Tibial artery (tissue), 4 donors: ENCODE data around the gene TCEA2.

ENCODE experiments used
- DNase-seq, 2 donors: peaks; one replicate each; pipeline ENCODE4 v3.0.0-alpha.2; 2019
- H3K27ac ChIP-seq, 2 donors: fragments of 200-600 bp; sonication (generic) in 1 of 2; 1 replicate in 1 of 2; 2 replicates in 1 of 2; pipeline ENCODE4 v1.5.1; 2018 to 2019; ENCODE audit warnings: mild to moderate bottlenecking in 1 of 2
- H3K27me3 ChIP-seq, 2 donors: fragments of 200-600 bp; sonication (generic) in 1 of 2; one replicate each; pipeline versions ENCODE4 v1.5.1 to v1.6.0; 2016 to 2019
- H3K36me3 ChIP-seq, 3 donors: fragments of 200-600 bp; sonication (generic) in 2 of 3; one replicate each; pipeline ENCODE4 v1.5.1; 2016 to 2019; ENCODE audit warnings: mild to moderate bottlenecking in 2 of 3
- H3K4me1 ChIP-seq, 4 donors: fragments of 200-600 bp; sonication (generic) in 2 of 4; 1 replicate in 3 of 4; 2 replicates in 1 of 4; pipeline ENCODE4 v1.5.1; 2016 to 2019
- H3K4me3 ChIP-seq, 2 donors: fragments of 200-600 bp; sonication (generic) in 1 of 2; 1 replicate in 1 of 2; 2 replicates in 1 of 2; pipeline ENCODE4 v1.5.1; 2018 to 2019; ENCODE audit warnings: mild to moderate bottlenecking in 2 of 2
- H3K9me3 ChIP-seq, 3 donors: fragments of 200-600 bp; sonication (generic) in 1 of 3; one replicate each; pipeline ENCODE4 v1.5.1; 2016 to 2019
- CTCF ChIP-seq, 2 experiments: fragments of 200-600 bp in 1 of 2; fragments of 450-650 bp in 1 of 2; IDR thresholded peaks; one replicate each; pipeline ENCODE4 v1.5.1; 2017 to 2019; ENCODE audit warnings: antibody characterized with exemption in 2 of 2, mild to moderate bottlenecking in 1 of 2, moderate library complexity in 1 of 2
- intact Hi-C: fragments of 100-400 bp; cut with DNase I; formaldehyde crosslinking; loops from one replicate; pipeline ENCODE4 v1.15.0; 2023; ENCODE audit warnings: low total_unique reads

Gene TCEA2

GRCh38 chr20:64071341-64072332, 8.6 kb downstream of the TCEA2 start:
- DNase-seq, result no peak
- Histone ChIP-seq H3K36me3 (peaks cover 0 to 63% (median 30%) of the 10 kb centered on the region in 3 donors), H3K4me1 (peaks cover 0 to 10% (median 6%) of the 10 kb centered on the region in 4 donors), H3K27ac (no peak overlapping the region), H3K9me3 (no peaks in the 10 kb centered on the region), H3K4me3 (no peak overlapping the region), H3K27me3 (no peaks in the 10 kb centered on the region)
- intact Hi-C loops, result no loop called here
- no peak for TF ChIP-seq CTCF (IDR thresholded peaks at IDR 0.05)

- peaks cover 0 to 63% (median 30%) of the 10 kb centered on the region in 3 donors for H3K36me3 ChIP-seq
- intact Hi-C loops, result no loop called here
- no peaks in the 10 kb centered on the region for H3K27me3 ChIP-seq
- H3K4me3 ChIP-seq, result no peak overlapping the region
- H3K27ac ChIP-seq, result no peak overlapping the region
- DNase-seq, result no peak
- peaks cover 0 to 15% (median 13%) of the 10 kb centered on the region in 4 donors for H3K4me1 ChIP-seq
- no peak for TF ChIP-seq CTCF (IDR thresholded peaks at IDR 0.05)
- H3K9me3 ChIP-seq, result no peaks in the 10 kb centered on the region
Measured at GRCh38 chr20:64072498-64073063, 9.6 kb downstream of the TCEA2 start.

DNA sequence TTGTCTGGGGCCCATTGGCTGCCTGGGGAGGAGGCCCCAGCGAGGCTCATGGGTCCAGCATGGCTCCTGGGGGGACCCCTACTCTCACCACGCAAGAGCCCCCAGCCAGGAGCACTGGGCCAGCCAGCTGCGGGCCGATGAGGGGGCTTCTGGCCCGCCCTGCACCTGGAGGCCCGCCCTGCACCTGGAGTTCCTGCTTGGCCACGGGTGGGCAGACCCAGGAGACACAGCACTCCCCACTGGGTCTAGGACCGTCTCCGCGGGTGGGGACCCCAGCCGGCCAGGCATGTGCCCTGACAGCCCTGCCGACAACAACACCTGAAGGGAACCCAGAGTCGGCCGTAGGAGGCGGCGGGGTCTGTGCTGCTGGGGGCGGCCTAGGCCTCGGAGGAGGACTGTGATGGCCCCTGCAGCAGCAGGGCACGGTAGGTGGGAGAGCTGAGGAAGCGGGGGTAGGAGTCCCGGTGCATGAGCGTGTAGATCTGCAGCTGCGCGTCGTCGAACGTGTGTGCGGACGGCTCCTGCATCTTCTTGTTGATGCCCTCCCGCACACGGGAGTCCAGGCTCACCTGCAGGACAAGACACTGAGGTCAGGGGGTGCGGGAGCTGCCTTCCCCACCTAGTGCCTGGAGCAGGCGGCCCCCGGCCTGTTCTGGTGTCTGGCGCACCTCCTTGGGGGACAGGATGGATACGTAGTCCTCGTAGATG, 10.6 kb downstream of the TCEA2 start:
- H3K36me3 ChIP-seq, result peaks cover 0 to 57% (median 30%) of the 10 kb centered on the region in 3 donors
- no peak overlapping the region for H3K27ac ChIP-seq
- no peak for DNase-seq
- no peaks in the 10 kb centered on the region for H3K9me3 ChIP-seq
- no peak for TF ChIP-seq CTCF (IDR thresholded peaks at IDR 0.05)
- H3K4me1 ChIP-seq, result peaks cover 0 to 25% (median 23%) of the 10 kb centered on the region in 4 donors
- intact Hi-C loops, result no loop called here
- no peak overlapping the region for H3K4me3 ChIP-seq
- H3K27me3 ChIP-seq, result no peaks in the 10 kb centered on the region

- peaks cover 0 to 56% (median 30%) of the 10 kb centered on the region in 3 donors for H3K36me3 ChIP-seq
- peaks cover 0 to 32% (median 29%) of the 10 kb centered on the region in 4 donors for H3K4me1 ChIP-seq
- intact Hi-C loops, result no loop called here
Measured at GRCh38 chr20:64074184-64074789, 11.3 kb downstream of the TCEA2 start.

More at GRCh38 chr20:64074184-64074789, 11.3 kb downstream of the TCEA2 start:
- H3K9me3 ChIP-seq, result no peaks in the 10 kb centered on the region
- H3K27ac ChIP-seq, result no peak overlapping the region
- H3K4me3 ChIP-seq, result no peak overlapping the region
- no peak for TF ChIP-seq CTCF (IDR thresholded peaks at IDR 0.05)
- DNase-seq, result no peak
- no peaks in the 10 kb centered on the region for H3K27me3 ChIP-seq
